Right lobe of liver (tissue), 6 donors: Measurements from ENCODE around the gene ZXDC. TPM values are rescaled to one million over a fixed set of nuclear protein-coding genes. Genes with fewer than 3 reads are reported as not detected.

Experiments
- ATAC-seq, 4 donors: fragments of 200-7000 bp; cut with Tn5 transposase; one replicate each; pipeline ENCODE4 v1.9.1; 2020; ENCODE audit warnings: mild to moderate bottlenecking in 4 of 4, moderate library complexity in 4 of 4
- DNase-seq, 3 donors: peaks; one replicate each; pipeline ENCODE4 v3.0.0-alpha.2; 2020
- H3K27ac ChIP-seq, 3 donors: fragments of 200-600 bp; one replicate each; pipeline ENCODE4 v1.8.0; 2022
- H3K27me3 ChIP-seq, 2 donors: fragments of 200-600 bp; one replicate each; pipeline ENCODE4 v1.8.0; 2022
- H3K36me3 ChIP-seq, 4 donors: fragments of 200-600 bp; sonication (generic) in 1 of 4; one replicate each; pipeline versions ENCODE4 v1.5.1 to v1.8.0; 2017 to 2022; ENCODE audit warnings: control low read depth in 1 of 4
- H3K4me1 ChIP-seq, 4 donors: fragments of 200-600 bp; sonication (generic) in 1 of 4; one replicate each; pipeline versions ENCODE4 v1.5.1 to v1.8.0; 2017 to 2022; ENCODE audit warnings: control low read depth in 1 of 4
- H3K4me3 ChIP-seq, 3 donors: fragments of 200-600 bp; one replicate each; pipeline ENCODE4 v1.8.0; 2022
- H3K9me3 ChIP-seq, 4 donors: fragments of 200-600 bp; sonication (generic) in 1 of 4; one replicate each; pipeline versions ENCODE4 v1.5.1 to v1.8.0; 2017 to 2022; ENCODE audit warnings: control low read depth in 1 of 4
- CTCF ChIP-seq, 4 donors: fragments of 200-600 bp in 3 of 4; fragments of 450-650 bp in 1 of 4; IDR thresholded peaks; one replicate each; pipeline versions ENCODE4 v1.5.1 to v1.8.0; 2016 to 2022; ENCODE audit warnings: antibody characterized with exemption in 4 of 4, mild to moderate bottlenecking in 2 of 4
- POLR2A ChIP-seq: fragments of 450-650 bp; IDR thresholded peaks from one replicate; pipeline ENCODE4 v1.6.1; 2017; ENCODE audit warnings: antibody characterized with exemption, mild to moderate bottlenecking
- WGBS: methylation state at CpG from one replicate; pipeline ENCODE4 v1.1.6; 2018; ENCODE audit warnings: low coverage, low lambda C conversion rate; ENCODE audit not compliant: insufficient coverage; ENCODE audit errors: missing lambda C conversion rate; 5-methylcytosine and 5-hydroxymethylcytosine counted together
- intact Hi-C, 2 donors: fragments of 100-400 bp; cut with DNase I; formaldehyde crosslinking; loops; one replicate each; pipeline versions ENCODE4 v1.11.2 to v1.14.1; 2022
- long read RNA-seq: library from polyadenylated mRNA; unstranded; transcript quantifications from one replicate; pipeline ENCODE4 v2.0.0, GENCODE V29; 2019
- total RNA-seq, 6 experiments: library from RNA; depleted of rRNA in 2 of 6; stranded (reverse); fragments of >200 nt in 2 of 6; fragmentation: NEBNext Ultra II Directional in 3 of 6; extraction: Animal tissue kit (Norgen Biotek cat#: 25700) in 3 of 6; gene quantifications; one replicate each; pipeline versions ENCODE4 v1.1.0 to v1.2.4, GENCODE V29; 2016 to 2023
- donor health status: DM: no; HTN: yes; CAD: no.
- donor health status: DM: no; HTN: no; CAD: no.
- donor health status: DM: no; HTN: no; CAD: no.
- donor health status: DM: no; HTN: yes; CAD: no.
- donor health status: DM: no; HTN: yes; CAD: no.

The ZXDC gene
- total RNA-seq, result 10 to 100 TPM; 16.4 to 30.2 (median 24.0) TPM
- long read RNA-seq, partial matches to known transcripts, result 0 of 1 reads
- long read RNA-seq, other reads (novel, unspliced or antisense), result 0 of 1 reads

- Histone ChIP-seq H3K27me3 (no peaks in the 10 kb centered on the region), H3K4me1 (peaks cover 0 to 29% (median 13%) of the 10 kb centered on the region in 4 donors)
- intact Hi-C loops, result no loop called here
Measured at GRCh38 chr3:126475413-126476114, at the start of gene ZXDC. ZXDC (minus strand) TSS chr3:126475891; CDS start chr3:126475865, 26 bp downstream.

GRCh38 chr3:126525091-126525852 is 49.6 kb upstream of the ZXDC start:
- Histone ChIP-seq H3K4me1 (peaks cover 0 to 51% (median 24%) of the 10 kb centered on the region in 4 donors), H3K27me3 (no peaks in the 10 kb centered on the region), H3K36me3 (no peaks in the 10 kb centered on the region), H3K27ac (peak overlapping the region in 2 of 3 donors; percentile 80 to 93), H3K9me3 (no peaks in the 10 kb centered on the region), H3K4me3 (peak overlapping the region; percentile 55 to 83 (median 68))
- WGBS, result 30% methylated on average over 2 of the region's 12 CpGs
- peak in 2 of 3 donors; percentile 20 to 34 for DNase-seq
- no peak for TF ChIP-seq CTCF (IDR thresholded peaks at IDR 0.05)
- no peak for TF ChIP-seq POLR2A
- intact Hi-C loops, result no loop called here
- ATAC-seq, result no peak

More at GRCh38 chr3:126475413-126476114, at the start of gene ZXDC:
- DNase-seq (peak; percentile 97 to 98 (median 97)), ATAC-seq (peak; percentile 60 to 81 (median 75))
- peak within 1 kb of the TSS; percentile 63 to 73 (median 73) for H3K4me3 ChIP-seq
- no peaks in the 10 kb centered on the region for H3K9me3 ChIP-seq
- TF ChIP-seq CTCF (IDR thresholded peaks at IDR 0.05) (peak; percentile 38 to 66 (median 46)), POLR2A (peak; percentile 96)
- H3K27ac ChIP-seq, result peak within 1 kb of the TSS; percentile 85 to 98 (median 88)
- H3K36me3 ChIP-seq, result peaks cover 3 to 11% (median 8%) of the 10 kb centered on the region in 4 donors
- WGBS, result 0% methylated on average over 32 of the region's 112 CpGs

- Histone ChIP-seq H3K4me3 (peak overlapping the region; percentile 55 to 83 (median 68)), H3K27me3 (no peaks in the 10 kb centered on the region), H3K27ac (peak overlapping the region; percentile 65 to 93 (median 80)), H3K4me1 (peaks cover 0 to 51% (median 21%) of the 10 kb centered on the region in 4 donors), H3K36me3 (no peaks in the 10 kb centered on the region), H3K9me3 (no peaks in the 10 kb centered on the region)
- intact Hi-C loops, result no loop called here
- TF ChIP-seq POLR2A (no peak), CTCF (IDR thresholded peaks at IDR 0.05) (no peak)
- ATAC-seq (peak; percentile 7 to 36 (median 10)), DNase-seq (peak; percentile 60 to 74 (median 69))
- WGBS, result under 1% methylated on average over 17 of the region's 31 CpGs
Measured at GRCh38 chr3:126524429-126524988, 48.8 kb upstream of the ZXDC start.

- Histone ChIP-seq H3K27me3 (no peaks in the 10 kb centered on the region), H3K4me1 (peaks cover 0 to 51% (median 20%) of the 10 kb centered on the region in 4 donors), H3K27ac (peak within 1 kb of the TSS; percentile 65 to 93 (median 80)), H3K36me3 (no peaks in the 10 kb centered on the region), H3K9me3 (no peaks in the 10 kb centered on the region), H3K4me3 (peak within 1 kb of the TSS; percentile 55 to 83 (median 68))
- TF ChIP-seq POLR2A (peak; percentile 92), CTCF (IDR thresholded peaks at IDR 0.05) (peak in 2 of 4 donors; percentile 14 to 23)
- ATAC-seq (peak; percentile 73 to 87 (median 77)), DNase-seq (peak; percentile 85 to 95 (median 91))
- intact Hi-C loops, result no loop called here
- 29% methylated on average over 5 of the region's 56 CpGs for WGBS
Measured at GRCh38 chr3:126523745-126524428, 48.2 kb upstream of the ZXDC start, which contains the start of gene CHST13. CHST13 (plus strand) TSS chr3:126524155; CDS start chr3:126524333, 178 bp downstream.
